Measurements from ENCODE around the gene PPM1M. TPM values are rescaled to one million over a fixed set of nuclear protein-coding genes. Genes with fewer than 3 reads are reported as not detected.

PPM1M gene
- total RNA-seq, 1 donor from 2014 or later, result 24.8 TPM

DNA sequence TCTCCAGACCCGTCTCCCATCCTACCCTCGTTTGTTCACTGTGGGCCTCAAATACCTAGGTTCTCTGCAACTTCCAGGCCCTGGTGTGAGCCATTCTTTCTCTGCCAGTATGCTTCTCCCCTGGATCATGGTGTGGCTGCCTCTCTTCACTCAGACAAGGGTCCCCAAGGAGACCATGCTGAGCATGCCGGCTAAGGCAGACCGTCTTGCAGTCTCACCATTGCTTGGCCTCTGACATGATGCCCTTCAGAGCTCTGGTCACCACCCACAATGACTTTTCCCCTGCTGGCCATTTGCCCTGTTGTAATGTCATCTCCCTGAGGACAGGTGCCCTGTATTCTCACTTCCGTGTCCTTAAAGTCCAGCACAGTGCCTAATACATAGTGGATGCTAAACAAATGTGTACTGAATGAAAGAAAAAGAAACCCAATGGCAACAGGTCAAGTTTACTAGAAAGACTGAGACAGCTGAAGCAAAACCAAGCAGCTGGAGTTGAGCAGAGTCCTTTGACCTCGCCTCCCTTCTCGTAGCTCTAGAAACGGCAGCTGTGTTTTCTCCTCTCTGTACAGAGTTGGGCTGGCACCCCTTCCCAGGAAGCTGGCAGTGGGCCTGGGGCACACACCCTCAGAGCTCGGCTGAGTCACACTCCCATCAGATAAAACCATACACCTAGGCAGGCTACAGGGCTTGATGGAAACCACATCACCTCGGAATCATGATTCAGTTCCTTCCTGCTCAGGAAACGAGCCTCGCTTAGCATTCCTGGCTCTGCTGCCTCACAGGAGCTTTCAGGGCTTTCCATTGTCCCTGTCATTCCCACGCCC, 28.8 kb upstream of the PPM1M start:
- DNase-seq (ENCODE audit: low spot score), result peak; percentile 63

DNA sequence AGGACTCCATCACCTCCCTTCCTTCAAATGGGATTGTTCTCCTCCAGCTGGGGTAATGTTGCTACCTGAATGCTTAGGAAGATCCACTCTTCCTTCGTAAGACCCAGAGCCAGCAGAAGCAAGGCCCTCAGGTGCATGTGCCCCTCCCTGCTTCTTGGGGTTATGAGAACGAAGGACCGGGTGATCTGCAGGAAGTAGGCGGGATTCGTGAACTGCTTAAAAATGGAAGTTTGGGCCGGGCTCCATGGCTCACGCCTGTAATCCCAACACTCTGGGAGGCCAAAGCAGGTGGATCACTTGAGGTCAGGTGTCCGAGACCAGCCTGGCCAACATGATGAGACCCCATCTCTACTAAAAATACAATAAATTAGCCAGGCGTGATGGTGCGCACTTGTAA, 28.2 kb upstream of the PPM1M start:
- DNase-seq (ENCODE audit: low spot score), result no peak

DNA sequence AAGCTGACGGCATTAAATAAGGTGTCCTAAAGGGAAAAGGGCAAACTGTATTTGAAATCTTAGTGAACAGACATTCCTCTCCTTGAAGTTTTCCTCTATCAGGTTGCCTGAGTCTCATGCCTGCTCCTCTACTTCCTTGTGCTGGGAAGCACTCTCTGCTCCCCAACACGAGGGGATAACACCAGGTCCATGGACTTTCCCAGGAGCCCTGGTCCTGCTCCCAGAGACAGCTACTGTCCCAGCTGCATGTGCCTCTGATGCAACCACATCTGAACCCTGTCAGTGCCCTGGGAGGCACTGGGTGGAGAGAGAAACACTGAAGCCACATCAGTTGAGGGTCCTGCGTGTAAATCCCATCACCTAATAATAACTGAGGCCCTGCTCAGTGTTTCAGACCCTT, 27.5 kb upstream of the PPM1M start:
- DNase-seq (ENCODE audit: low spot score), result no peak

DNA sequence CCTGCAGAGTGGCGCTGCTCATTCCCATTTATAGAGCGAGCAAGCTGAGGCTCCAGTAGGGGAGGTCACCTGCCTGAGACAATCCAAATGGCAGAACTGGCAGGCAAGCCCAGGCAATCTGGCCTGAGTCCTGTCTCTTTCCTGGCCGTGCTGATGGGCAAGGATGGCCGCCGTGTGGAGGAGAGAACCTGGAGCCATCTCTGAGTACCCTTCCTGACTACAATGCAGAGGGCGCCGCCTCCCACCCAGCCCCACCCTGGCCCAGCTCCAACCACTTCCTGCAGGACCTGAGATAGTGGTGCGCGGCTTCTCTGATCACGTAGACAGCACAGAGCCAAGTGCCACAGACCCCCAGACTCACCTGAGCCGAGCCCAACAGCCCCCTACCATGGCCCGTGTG, 27.1 kb upstream of the PPM1M start:
- no peak for DNase-seq (ENCODE audit: low spot score)

DNA sequence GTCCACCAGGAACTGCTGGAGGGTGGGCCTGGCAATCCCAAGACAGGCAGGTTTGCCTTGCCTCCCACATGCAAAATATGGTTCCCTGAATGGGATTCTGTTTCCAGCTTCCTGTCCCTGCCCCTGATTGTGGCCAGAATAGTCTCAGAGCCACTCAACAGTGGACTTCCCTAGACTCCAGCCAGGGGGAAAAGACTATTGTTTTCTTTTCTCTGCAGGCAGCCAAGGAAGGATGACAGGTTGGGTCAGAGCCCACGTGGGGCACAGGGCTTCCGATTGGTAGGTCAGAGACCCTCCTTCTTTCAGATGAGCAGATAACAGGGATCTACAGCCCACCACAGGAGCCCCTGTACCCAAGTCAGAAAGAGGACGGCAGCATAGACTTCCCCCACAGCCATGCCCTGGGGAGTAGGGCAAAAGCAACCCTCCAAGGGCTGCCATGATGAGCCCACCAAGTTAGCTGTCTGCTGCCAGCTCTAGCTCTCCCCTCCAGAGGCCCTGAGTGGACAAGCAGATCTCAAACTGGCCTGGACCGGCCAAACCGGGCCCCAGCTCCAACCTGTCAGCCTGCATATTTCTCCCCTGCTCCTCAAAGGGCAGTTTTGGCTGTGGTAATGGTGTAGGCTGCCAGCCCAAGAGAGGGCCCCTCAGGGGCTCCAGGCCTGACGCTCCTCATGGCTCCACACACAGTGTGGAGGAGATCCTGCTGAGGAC, 26.5 kb upstream of the PPM1M start:
- peak; percentile 61 for DNase-seq (ENCODE audit: low spot score)

DNA sequence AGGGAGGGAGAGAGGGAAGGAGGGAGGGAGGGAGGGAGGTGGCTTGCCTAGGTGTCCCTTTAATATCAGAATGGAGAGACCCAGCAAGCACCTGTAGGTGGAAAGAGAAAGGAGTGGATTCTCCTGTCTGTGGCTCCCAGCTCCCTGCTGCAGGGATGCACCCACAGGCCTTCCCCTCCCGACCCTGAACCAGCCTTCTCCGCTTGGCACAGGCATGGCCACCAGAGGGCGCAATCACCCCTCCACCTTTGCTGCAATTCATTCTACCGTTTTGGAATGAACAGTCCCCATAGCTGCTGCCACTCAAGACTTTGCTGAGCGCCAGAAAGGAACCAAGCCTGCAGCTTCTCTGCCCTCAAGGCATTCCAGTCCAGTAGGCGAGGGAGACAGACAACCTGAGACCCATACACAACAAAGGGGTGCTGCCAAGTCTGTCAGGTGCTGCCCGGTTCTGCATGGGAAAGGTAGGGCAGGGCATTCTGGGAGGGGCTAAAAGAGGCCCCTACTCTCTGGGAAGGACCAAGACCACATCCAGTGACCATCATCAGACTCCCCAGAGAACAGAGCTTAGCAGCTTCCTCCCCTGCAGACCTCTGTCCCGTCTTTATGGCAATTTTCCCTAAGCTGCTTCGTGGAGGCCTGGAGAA, 25.1 kb upstream of the PPM1M start:
- peak; percentile 83 for DNase-seq (ENCODE audit: low spot score)

DNA sequence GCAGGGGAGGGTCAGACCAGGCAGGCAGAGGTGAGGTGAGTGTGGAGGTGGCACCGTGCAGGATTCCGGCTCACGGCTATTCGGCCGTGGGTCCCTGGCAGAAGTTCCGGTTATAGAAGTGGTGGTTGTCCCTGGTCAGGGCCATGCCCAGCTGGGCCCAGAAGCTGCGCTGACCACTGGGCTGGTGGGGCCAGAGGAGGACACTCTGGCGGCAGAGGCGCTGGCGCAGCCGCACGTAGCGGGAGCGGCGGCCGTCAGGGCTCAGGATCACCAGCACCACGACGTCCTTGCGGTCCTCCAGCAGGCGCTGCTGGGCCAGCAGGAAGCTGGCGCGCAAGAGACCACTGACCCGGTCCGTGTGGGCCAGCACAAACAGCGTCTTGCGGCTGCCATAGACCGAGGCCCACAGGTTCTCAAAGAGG, 24.4 kb upstream of the PPM1M start:
- DNase-seq (ENCODE audit: low spot score), result no peak

DNA sequence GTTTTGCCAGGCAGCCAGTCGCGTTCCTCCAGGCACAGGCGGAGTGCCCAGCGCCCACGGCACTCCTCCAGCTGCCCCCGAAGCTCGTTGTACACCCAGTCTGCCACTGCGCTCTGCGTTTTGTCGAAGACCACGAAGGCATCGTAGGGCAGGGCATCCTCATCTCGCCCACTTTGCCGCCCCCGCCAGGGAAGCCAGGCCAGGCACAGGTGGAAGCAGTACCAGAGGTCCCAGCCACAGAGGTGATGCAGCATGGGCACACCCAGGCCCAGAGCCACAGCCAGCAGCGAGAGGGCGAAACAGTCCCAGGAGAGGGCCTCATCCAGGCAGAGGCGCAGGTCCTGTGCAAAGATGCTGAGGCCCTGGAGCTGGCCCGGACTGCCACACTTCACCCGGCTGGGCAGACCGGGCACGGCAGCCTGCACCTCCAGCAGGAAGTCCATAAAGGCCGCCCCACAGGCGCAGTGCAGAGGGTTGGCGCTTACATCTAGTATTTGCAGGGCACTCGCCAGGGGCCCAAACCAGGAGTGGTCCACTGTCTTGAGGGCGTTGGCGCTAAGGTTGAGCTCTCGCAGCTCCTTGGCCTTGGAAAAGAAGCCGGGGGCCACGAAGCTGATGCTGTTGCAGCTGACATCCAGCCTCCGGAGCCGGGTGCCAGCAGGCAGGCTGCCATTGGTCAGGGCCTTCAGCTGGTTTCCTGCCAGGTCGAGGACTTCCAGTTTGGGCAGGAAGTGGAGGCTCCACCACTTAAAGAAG, 23.8 kb upstream of the PPM1M start:
- DNase-seq (ENCODE audit: low spot score), result no peak

DNA sequence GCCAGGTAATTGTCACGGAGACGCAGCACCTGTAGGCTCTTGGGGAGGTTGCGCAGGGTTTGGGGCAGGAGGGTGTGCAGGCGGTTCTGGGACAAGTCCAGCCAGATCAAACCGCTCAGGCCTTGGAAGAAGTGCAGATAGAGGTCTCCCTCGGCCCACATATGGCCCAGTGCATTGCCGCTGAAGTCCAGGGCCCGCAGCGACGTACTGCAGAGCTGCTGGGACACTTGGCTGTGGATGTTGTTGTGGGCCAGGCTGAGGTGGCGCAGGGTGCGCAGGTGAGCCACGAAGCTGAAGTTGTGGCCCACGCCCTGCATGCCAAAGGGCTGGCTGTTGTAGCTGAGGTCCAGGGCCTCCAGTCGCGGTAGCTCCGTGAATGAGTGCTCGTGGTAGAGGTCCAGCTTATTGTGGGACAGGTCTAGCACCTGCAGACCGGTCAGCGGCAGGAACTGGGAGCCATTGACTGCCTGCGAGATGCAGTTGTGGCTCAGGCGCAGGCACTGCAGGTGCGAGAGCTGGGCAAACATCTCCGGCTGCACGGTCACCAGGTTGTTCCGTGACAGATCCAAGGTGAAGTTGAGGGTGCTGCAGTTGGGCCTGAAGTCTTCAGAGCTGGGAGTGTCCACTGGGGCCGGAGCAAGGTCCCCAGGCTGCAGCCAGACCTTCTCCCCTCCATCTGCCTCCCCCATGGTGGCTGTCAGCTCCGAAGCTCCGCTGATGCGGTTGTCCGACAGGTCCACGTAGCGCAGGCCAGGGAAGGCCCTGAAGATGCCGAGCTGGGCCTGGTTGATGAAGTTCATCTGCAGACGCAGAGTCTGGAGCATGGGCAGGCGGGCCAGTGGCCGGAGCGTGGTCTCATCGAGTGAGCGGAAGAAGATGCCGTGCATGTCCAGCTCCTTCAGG, 23.0 kb upstream of the PPM1M start:
- no peak for DNase-seq (ENCODE audit: low spot score)

DNA sequence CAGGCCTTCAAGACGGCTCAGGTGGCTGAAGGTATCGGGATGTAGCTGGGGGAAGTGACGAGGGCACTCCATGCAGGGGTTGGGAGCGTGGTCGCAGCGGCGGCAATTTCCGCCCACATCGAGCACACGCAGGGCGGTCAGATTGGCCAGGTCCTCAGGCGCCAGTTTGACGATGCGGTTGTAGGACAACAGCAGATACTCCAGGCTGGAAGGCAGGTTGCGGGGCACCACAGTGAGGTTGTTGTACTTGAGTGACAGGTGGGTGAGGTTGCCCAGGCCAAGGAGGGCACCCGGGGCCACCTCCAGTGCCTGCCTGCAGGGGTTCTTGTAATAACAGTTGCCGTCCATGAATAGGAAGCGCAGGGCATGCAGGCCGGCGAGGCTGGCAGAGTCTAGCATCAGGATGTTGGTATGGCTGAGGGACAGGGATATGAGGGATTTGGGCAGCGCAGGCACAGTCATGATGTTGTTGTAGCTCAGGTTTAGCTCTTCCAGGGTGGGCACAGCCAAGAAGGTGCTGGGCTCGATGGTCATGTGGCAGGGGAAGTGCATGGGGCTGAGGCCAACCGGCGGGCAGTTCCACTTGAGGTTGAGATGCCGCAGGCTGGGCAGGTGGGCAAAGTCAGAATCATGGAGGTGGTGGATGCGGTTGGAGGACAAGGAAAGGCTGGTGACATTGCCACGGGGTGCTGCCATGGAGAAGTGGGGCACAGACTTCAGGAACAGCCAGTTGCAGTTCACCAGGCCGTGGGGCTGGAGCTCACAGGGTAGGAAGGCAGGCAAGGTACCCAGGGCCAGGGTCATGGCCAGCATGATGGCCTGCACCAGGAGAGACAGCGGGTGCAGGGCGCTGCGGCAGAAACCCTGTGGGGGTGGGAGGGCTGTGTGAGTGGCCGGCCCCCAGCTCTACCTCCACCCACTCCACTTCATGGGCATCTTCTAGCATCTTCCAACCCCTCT, 21.8 kb upstream of the PPM1M start:
- no peak for DNase-seq (ENCODE audit: low spot score)

DNA sequence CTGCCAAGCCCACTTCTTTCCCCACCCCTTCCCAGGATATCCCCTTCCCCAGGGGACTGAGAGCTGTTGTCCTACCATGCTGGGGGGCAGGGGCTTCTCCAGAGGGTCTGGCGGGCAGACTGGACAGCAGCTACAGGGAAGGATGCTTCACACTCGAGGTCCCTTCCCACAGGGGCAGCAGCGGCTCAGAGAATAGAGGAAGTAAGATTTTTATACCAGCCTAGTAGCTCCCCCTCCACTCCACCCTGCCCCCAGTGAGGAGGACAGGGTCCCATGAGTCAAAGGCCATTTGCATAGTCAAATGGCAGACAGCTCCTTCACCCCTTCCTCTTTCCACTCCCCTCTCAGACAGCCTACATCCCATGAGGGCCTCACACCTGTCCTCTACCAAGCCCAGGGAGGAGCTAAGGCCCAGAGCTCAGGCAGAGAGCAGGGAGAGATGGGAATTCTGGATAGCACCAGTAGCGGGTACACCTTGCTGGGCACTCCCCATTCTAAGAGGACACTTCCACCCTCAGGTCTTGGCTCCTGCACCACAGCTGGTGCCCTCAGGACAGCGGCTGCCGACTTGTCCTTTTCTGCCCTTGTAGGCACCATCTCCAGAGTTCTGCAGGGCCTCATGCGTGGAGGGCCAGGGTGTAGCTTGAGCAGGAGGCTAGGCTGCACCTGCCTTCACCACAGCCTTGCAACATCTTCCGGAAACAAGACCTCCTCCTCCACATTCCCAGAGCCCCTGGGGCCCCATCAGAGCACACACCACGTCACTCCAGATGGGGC, 19.9 kb upstream of the PPM1M start, which contains the start of gene TLR9:
TSS of gene TLR9 (minus strand) at position 194 of the 777 bp plus-strand sequence. CDS start at position 78, 116 bp downstream.
- DNase-seq (ENCODE audit: low spot score), result no peak

DNA sequence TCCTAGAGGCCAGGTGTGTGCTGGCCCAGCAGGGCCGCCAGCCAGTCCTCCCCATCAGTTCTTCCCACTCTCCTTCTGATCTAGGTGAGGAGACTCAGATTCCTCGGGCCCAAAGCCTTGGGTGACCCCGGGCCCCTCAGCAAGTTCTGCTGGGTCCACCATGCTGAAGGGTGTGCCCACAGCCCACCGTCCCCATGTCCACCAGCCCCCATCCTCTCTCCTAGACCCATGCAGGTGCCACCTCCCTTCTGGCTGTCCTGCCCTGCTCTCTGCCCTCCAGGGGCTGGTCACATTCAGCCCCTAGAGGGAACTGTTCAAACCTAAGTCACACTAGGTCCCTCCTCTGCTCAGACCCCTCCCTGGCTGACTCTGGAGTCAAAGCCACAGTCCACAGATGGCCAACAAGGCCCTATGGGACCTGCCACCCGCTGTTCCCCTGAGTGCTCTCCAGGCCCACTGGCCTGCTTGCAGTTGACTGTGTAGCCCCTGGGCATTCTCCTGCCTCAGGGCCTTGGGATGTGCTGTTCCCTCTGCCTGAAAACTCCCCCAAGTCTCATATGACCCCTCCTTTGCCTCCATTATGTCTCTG, 19.2 kb upstream of the PPM1M start:
- no peak for DNase-seq (ENCODE audit: low spot score)

DNA sequence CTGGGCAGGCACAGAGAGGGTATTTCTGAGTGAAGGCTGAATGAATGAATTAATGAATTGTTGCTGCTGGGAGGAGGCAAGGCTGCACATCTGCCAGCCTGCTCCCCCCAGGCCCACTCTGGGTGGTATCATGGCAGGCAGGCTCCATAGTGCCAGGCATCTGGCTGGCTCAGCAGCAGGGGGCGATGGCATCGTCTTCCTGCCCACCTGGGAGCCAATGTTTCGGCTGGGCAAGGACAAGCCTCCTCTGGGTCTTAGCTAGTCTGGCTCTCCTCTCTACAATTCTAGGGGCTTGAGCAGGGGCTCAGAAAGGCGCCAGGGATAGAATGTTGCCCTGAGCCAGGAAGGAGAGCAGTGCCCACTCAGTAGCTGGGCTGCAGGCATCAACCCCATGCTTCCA, 18.4 kb upstream of the PPM1M start:
- no peak for DNase-seq (ENCODE audit: low spot score)

DNA sequence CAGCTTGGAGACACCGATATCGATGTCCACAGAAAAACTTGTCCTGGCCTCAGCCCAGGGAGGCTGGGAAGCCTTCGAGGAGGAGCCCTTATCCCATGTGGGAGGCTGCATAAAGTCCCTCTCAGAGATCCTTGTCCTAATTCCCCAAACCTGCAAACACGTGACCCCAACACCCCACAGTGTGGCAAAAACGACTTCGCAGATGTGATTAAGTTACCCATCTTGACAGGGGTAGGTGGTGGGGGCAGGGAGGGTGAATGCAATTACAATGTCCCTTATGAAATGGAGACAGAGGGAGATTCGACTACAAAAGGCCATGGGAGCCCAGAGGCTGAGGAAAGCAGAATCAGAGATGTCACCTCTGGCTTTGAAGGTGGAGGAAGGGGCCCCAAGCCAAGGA, 17.8 kb upstream of the PPM1M start:
- no peak for DNase-seq (ENCODE audit: low spot score)

DNA sequence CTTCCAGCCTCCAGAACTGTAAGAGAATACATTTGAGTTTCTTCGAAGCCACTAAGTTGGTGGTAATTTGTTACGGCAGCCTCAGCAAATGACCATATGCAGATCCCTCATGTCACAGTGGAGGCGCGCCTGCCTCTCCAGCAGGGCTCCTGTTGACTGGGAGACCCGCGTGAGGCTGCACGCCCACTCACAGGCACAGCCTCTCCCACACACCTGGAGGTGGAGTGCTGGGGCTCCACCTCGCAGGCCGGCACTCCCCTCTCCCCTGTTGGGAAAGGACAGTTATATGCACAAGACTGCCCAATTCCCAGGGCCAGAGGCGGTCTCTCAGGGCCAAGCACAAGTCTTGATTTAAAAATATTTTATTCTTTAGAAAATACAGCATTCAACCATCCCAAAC, 17.3 kb upstream of the PPM1M start:
- no peak for DNase-seq (ENCODE audit: low spot score)

DNA sequence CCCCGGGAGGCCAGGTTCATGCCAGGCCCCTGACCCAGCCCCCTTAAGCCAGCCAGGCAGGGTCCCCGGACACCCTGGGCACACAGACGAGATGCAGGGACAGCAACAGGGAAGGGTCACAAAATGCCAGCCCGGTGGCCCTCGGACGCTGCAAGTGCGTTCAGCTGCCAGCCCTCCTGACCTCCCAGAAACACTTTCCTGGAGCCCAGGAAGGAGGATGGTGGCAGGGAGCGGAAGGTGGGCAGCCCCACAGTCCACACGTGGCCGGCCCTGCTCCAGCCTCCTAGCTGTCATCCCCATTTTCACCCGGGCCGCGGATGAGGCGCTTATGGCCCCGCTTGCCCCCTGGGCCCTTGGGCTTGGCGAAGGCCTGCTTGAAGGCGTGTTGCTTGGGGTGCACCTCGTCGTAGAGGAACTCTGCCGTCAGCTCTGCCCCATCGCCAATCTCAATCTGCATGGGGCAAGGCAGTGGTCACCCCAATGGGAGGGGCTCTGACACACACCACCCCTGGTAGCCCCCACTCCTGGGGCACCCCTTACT, 16.7 kb upstream of the PPM1M start:
- DNase-seq (ENCODE audit: low spot score), result no peak

DNA sequence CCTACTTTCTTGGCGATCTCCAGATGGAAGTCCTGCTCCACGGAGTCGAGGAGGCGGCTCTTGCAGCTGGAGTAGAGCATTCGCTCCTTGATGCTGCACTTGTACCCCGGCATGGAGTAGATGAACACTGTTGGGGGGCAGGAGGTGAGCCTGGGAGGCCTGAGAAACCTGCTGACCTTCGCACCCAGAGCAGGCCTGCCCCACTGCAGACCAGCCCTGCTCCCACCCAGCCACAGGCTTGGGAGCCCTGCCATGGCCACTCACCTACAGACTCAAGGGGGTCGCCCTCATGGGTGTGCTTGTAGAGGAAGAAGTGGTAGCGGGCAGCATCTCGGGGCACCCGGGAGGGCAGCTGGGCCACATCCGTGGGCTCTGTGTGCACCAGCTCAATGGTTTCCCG, 15.9 kb upstream of the PPM1M start:
- DNase-seq (ENCODE audit: low spot score), result no peak

DNA sequence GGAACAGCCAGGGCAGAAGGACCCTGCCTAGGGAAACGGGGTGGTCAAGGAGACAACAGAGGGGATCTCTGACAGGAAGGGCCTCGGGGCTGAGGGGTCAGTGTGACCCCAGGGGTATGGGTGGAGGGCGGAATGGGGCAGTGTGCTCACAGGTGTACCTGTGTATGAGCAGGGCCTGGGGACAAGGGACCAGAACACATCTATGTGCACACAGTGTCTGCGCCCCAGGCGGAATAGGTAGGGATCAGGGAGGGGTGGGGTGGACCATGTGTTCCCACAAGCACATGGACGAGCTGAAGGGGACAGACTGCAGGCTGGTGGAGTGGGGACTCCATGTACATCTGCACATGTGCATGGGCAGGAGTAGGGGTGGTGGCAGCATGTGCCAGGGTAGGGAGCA, 15.1 kb upstream of the PPM1M start:
- DNase-seq (ENCODE audit: low spot score), result no peak
